Parathyroid adenoma (tissue), 2 donors: ENCODE results near the gene DOK3.

Source experiments
- H2AFZ ChIP-seq: fragments of 300-600 bp; sonication (generic); one replicate; pipeline ENCODE4 v1.7.0; 2017; ENCODE audit warnings: antibody characterized with exemption, mild to moderate bottlenecking
- H3K27ac ChIP-seq: fragments of 300-600 bp; sonication (generic); one replicate; pipeline ENCODE4 v1.7.0; 2017
- H3K27me3 ChIP-seq: fragments of 300-600 bp; sonication (generic); one replicate; pipeline ENCODE4 v1.7.0; 2017; ENCODE audit warnings: low read length; ENCODE audit not compliant: control insufficient read depth, insufficient read depth
- H3K36me3 ChIP-seq: fragments of 300-600 bp; sonication (generic); one replicate; pipeline ENCODE4 v1.7.0; 2017; ENCODE audit warnings: low read length; ENCODE audit not compliant: control insufficient read depth, insufficient read depth
- H3K4me1 ChIP-seq: fragments of 300-600 bp; sonication (generic); one replicate; pipeline ENCODE4 v1.7.0; 2017; ENCODE audit warnings: control low read depth
- H3K4me2 ChIP-seq: fragments of 300-600 bp; sonication (generic); one replicate; pipeline ENCODE4 v1.7.0; 2017; ENCODE audit warnings: low read length
- H3K4me3 ChIP-seq: fragments of 300-600 bp; sonication (generic); one replicate; pipeline ENCODE4 v1.7.0; 2017; ENCODE audit warnings: low read depth, low read length
- H3K79me2 ChIP-seq: fragments of 300-600 bp; sonication (generic); one replicate; pipeline ENCODE4 v1.7.0; 2017; ENCODE audit warnings: control low read depth
- H3K9ac ChIP-seq: fragments of 300-600 bp; sonication (generic); one replicate; pipeline ENCODE4 v1.7.0; 2017; ENCODE audit warnings: mild to moderate bottlenecking
- H3K9me3 ChIP-seq: fragments of 300-600 bp; sonication (generic); one replicate; pipeline ENCODE4 v1.7.0; 2017; ENCODE audit warnings: low read length; ENCODE audit not compliant: control insufficient read depth
- TF ChIP-seq, protein P1 (sequence below): fragments of 300-600 bp; sonication (generic); IDR thresholded peaks from one replicate; pipeline ENCODE4 v1.7.0; 2017; ENCODE audit warnings: antibody characterized with exemption, mild to moderate bottlenecking
- donor health status: primary hyperparathyroidism.

The DOK3 gene

GRCh38 chr5:177466861-177467260, 42.8 kb downstream of the DOK3 start:
- H3K27me3 ChIP-seq: no peaks in the 10 kb centered on the region
- peaks cover 6% of the 10 kb centered on the region for H3K4me1 ChIP-seq
- H3K9ac ChIP-seq: no peak overlapping the region
- peaks cover 15% of the 10 kb centered on the region for H3K79me2 ChIP-seq
- H3K9me3 ChIP-seq: no peaks in the 10 kb centered on the region
- TF ChIP-seq, protein P1, sequence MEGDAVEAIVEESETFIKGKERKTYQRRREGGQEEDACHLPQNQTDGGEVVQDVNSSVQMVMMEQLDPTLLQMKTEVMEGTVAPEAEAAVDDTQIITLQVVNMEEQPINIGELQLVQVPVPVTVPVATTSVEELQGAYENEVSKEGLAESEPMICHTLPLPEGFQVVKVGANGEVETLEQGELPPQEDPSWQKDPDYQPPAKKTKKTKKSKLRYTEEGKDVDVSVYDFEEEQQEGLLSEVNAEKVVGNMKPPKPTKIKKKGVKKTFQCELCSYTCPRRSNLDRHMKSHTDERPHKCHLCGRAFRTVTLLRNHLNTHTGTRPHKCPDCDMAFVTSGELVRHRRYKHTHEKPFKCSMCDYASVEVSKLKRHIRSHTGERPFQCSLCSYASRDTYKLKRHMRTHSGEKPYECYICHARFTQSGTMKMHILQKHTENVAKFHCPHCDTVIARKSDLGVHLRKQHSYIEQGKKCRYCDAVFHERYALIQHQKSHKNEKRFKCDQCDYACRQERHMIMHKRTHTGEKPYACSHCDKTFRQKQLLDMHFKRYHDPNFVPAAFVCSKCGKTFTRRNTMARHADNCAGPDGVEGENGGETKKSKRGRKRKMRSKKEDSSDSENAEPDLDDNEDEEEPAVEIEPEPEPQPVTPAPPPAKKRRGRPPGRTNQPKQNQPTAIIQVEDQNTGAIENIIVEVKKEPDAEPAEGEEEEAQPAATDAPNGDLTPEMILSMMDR: no peak
- no peak overlapping the region for H2AFZ ChIP-seq
- no peak overlapping the region for H3K4me3 ChIP-seq
- H3K4me2 ChIP-seq: no peak overlapping the region
- H3K27ac ChIP-seq: no peak overlapping the region
- H3K36me3 ChIP-seq: no peaks in the 10 kb centered on the region

- Histone ChIP-seq H3K4me2 (no peak overlapping the region), H3K36me3 (no peaks in the 10 kb centered on the region)
Measured at GRCh38 chr5:177465044-177465443, 44.6 kb downstream of the DOK3 start.

GRCh38 chr5:177462021-177462670, 47.5 kb downstream of the DOK3 start:
- Histone ChIP-seq H3K9ac (no peak overlapping the region), H3K36me3 (no peaks in the 10 kb centered on the region), H3K27ac (peak overlapping the region; percentile 42), H3K4me2 (no peak overlapping the region), H2AFZ (no peak overlapping the region), H3K27me3 (no peaks in the 10 kb centered on the region), H3K79me2 (no peaks in the 10 kb centered on the region), H3K9me3 (no peaks in the 10 kb centered on the region), H3K4me3 (no peak overlapping the region), H3K4me1 (no peaks in the 10 kb centered on the region)
- TF ChIP-seq, protein P1: no peak

More at GRCh38 chr5:177465044-177465443, 44.6 kb downstream of the DOK3 start:
- no peaks in the 10 kb centered on the region for H3K27me3 ChIP-seq
- no peaks in the 10 kb centered on the region for H3K79me2 ChIP-seq
- H3K4me1 ChIP-seq: no peaks in the 10 kb centered on the region
- no peak overlapping the region for H3K4me3 ChIP-seq
- no peaks in the 10 kb centered on the region for H3K9me3 ChIP-seq
- H3K9ac ChIP-seq: no peak overlapping the region
- no peak overlapping the region for H3K27ac ChIP-seq
- TF ChIP-seq, protein P1: no peak
- H2AFZ ChIP-seq: no peak overlapping the region

GRCh38 chr5:177459819-177460628, 49.6 kb downstream of the DOK3 start:
- Histone ChIP-seq H3K27ac (no peak overlapping the region), H2AFZ (no peak overlapping the region), H3K36me3 (no peaks in the 10 kb centered on the region), H3K79me2 (no peaks in the 10 kb centered on the region), H3K27me3 (no peaks in the 10 kb centered on the region), H3K9me3 (no peaks in the 10 kb centered on the region), H3K4me1 (no peaks in the 10 kb centered on the region), H3K4me3 (no peak overlapping the region), H3K9ac (no peak overlapping the region), H3K4me2 (no peak overlapping the region)
- TF ChIP-seq, protein P1: no peak
